Neural cell (in vitro differentiated cells): Measurements from ENCODE around the gene MNS1.

Experiments used
- EP300 ChIP-seq: fragments of 450-650 bp; conservative IDR thresholded peaks from 2 replicates; pipeline ENCODE4 v1.6.1; 2014; ENCODE audit warnings: antibody characterized with exemption, mild to moderate bottlenecking, moderate library complexity; ENCODE audit not compliant: poor library complexity, severe bottlenecking
- EZH2 ChIP-seq: fragments of 200-600, 300-800 bp; shearing (Covaris generic), sonication (generic); IDR thresholded peaks from 2 replicates; pipeline ENCODE4 v1.6.1; 2014; ENCODE audit warnings: antibody characterized with exemption, low read length, borderline replicate concordance, mild to moderate bottlenecking; ENCODE audit not compliant: insufficient read depth, poor library complexity, severe bottlenecking
- MXI1 ChIP-seq: fragments of 450-650 bp; conservative IDR thresholded peaks from 2 replicates; pipeline ENCODE4 v1.6.1; 2014; ENCODE audit warnings: antibody characterized with exemption, mild to moderate bottlenecking; ENCODE audit not compliant: poor library complexity, severe bottlenecking
- POLR2AphosphoS5 ChIP-seq: IDR thresholded peaks from 2 replicates; pipeline ENCODE4 v1.6.1; 2012
- RAD21 ChIP-seq: fragments of 450-650 bp; conservative IDR thresholded peaks from 2 replicates; pipeline ENCODE4 v1.6.1; 2014; ENCODE audit warnings: antibody characterized with exemption, mild to moderate bottlenecking, moderate library complexity
- SMC3 ChIP-seq: fragments of 450-650 bp; conservative IDR thresholded peaks from 2 replicates; pipeline ENCODE4 v1.6.1; 2014; ENCODE audit warnings: antibody characterized with exemption, mild to moderate bottlenecking, moderate library complexity; ENCODE audit not compliant: poor library complexity
- TAF1 ChIP-seq: IDR thresholded peaks from 2 replicates; pipeline ENCODE4 v1.6.1; 2012; ENCODE audit warnings: low read depth
- TF ChIP-seq, protein P1 (sequence below): fragments of 450-650 bp; IDR thresholded peaks from 2 replicates; pipeline ENCODE4 v1.5.1; 2014; ENCODE audit warnings: antibody characterized with exemption, mild to moderate bottlenecking, moderate library complexity; ENCODE audit not compliant: poor library complexity, severe bottlenecking

DNA sequence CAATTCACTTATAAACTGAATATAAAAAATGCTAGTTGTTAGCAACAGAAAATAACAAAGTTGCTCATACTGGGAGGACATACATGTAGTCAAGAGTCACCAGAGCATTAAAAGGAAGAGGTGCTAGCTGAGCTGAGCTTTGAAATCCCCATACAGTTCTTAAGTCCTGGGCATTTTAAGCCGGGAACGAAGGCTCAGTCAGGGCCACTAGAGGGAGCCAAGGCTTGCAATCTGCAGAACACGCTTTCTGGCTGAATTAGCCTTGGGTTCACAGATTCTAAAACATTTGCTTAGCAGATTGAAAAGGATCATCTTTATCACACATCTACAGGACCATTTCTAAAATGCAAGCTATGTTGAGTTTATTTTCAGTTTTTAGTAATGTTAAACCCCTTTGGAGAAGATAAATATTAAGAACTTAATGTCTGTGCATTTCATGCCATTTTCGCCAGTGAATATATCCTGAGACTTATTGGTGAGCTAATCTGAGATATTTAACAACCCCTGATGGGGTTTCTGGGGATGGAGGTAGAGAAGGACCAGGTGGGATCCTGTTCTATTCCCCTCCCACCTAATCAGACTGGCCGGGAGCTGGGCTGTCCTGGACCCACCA, 26.3 kb upstream of the MNS1 start:
- TF ChIP-seq EZH2, result no peak
- TF ChIP-seq, protein P1, sequence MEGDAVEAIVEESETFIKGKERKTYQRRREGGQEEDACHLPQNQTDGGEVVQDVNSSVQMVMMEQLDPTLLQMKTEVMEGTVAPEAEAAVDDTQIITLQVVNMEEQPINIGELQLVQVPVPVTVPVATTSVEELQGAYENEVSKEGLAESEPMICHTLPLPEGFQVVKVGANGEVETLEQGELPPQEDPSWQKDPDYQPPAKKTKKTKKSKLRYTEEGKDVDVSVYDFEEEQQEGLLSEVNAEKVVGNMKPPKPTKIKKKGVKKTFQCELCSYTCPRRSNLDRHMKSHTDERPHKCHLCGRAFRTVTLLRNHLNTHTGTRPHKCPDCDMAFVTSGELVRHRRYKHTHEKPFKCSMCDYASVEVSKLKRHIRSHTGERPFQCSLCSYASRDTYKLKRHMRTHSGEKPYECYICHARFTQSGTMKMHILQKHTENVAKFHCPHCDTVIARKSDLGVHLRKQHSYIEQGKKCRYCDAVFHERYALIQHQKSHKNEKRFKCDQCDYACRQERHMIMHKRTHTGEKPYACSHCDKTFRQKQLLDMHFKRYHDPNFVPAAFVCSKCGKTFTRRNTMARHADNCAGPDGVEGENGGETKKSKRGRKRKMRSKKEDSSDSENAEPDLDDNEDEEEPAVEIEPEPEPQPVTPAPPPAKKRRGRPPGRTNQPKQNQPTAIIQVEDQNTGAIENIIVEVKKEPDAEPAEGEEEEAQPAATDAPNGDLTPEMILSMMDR, result peak; percentile 92
- TF ChIP-seq POLR2AphosphoS5, result no peak
- peak; percentile 91 for TF ChIP-seq SMC3
- TF ChIP-seq EP300, result no peak
- no peak for TF ChIP-seq TAF1
- TF ChIP-seq MXI1, result no peak
- peak; percentile 93 for TF ChIP-seq RAD21
